Measurements from ENCODE around the gene ADAMTS12. TPM values are rescaled to one million over a fixed set of nuclear protein-coding genes. Genes with fewer than 3 reads are reported as not detected.
"Not testable (repeated sequence)": the region's sequence is repeated elsewhere in the genome, so short reads cannot be mapped to it uniquely, and the experiment has no call there.

ADAMTS12 gene
- total RNA-seq, 1 experiment from 2014 or later: 1.2 TPM

DNA sequence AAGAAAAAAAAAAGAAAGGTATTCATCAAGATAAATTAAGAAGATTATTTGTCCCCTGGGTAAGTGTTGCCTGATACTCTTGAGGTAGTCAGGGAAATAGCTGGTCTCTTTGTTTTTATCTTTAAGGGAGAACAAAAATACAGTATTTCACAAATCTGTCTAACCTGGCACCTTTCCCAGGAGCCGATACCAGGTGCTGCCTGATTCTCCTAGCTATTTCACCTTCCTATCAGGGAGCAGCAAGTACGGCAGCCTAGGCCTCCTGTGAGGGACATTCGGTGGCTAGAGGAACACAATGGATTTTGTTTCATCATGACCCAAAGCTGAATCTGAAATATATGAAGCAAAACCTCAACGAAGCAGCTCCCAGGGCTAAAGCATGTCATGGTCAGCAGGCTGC, 365.0 kb downstream of the ADAMTS12 start:
- no peak for DNase-seq
- intact Hi-C loops (cut with micrococcal nuclease; ENCODE audit: unreplicated experiment): no loop called here
- Mint-ChIP-seq H3K4me1 (ENCODE audit: low read depth, unreplicated experiment) (no peaks in the 10 kb centered on the region), H3K36me3 (ENCODE audit: insufficient read depth, unreplicated experiment) (no peaks in the 10 kb centered on the region), H3K27ac (ENCODE audit: unreplicated experiment) (no peak overlapping the region), H3K27me3 (ENCODE audit: unreplicated experiment) (peaks cover 24% of the 10 kb centered on the region), H3K9me3 (ENCODE audit: low read depth, unreplicated experiment) (peaks cover 3% of the 10 kb centered on the region), H3K4me3 (ENCODE audit: low read depth, unreplicated experiment) (no peak overlapping the region)
- TF ChIP-seq, protein P1, sequence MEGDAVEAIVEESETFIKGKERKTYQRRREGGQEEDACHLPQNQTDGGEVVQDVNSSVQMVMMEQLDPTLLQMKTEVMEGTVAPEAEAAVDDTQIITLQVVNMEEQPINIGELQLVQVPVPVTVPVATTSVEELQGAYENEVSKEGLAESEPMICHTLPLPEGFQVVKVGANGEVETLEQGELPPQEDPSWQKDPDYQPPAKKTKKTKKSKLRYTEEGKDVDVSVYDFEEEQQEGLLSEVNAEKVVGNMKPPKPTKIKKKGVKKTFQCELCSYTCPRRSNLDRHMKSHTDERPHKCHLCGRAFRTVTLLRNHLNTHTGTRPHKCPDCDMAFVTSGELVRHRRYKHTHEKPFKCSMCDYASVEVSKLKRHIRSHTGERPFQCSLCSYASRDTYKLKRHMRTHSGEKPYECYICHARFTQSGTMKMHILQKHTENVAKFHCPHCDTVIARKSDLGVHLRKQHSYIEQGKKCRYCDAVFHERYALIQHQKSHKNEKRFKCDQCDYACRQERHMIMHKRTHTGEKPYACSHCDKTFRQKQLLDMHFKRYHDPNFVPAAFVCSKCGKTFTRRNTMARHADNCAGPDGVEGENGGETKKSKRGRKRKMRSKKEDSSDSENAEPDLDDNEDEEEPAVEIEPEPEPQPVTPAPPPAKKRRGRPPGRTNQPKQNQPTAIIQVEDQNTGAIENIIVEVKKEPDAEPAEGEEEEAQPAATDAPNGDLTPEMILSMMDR (IDR thresholded peaks at IDR 0.05; ENCODE audit: unreplicated experiment): no peak
- BruUV-seq (replicated peaks): no TSS peak
- CTCF ChIA-PET: no interaction called here

DNA sequence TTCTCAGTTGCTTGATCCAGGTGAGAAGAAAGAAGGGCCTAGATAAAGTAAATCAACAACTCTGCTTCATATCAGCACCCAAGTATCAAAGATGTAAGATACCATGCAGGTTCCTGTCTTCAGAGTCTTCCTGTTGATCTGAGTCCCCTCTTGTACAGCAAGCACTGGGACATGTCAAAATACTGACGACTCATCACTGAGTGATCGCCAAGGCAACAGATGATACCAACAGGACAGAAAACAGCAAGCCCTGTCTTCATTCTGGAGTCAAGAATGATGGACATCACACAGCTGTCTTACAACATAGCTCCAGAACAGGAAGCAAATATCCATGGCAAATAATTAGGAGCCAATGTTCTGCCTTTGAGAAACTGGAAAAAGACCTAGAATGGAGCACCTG, 367.3 kb downstream of the ADAMTS12 start:
- Mint-ChIP-seq H3K4me1 (ENCODE audit: low read depth, unreplicated experiment) (no peaks in the 10 kb centered on the region), H3K4me3 (ENCODE audit: low read depth, unreplicated experiment) (no peak overlapping the region), H3K9me3 (ENCODE audit: low read depth, unreplicated experiment) (no peaks in the 10 kb centered on the region), H3K27ac (ENCODE audit: unreplicated experiment) (no peak overlapping the region), H3K27me3 (ENCODE audit: unreplicated experiment) (peaks cover 11% of the 10 kb centered on the region), H3K36me3 (ENCODE audit: insufficient read depth, unreplicated experiment) (no peaks in the 10 kb centered on the region)
- CTCF ChIA-PET: no interaction called here
- intact Hi-C loops (cut with micrococcal nuclease; ENCODE audit: unreplicated experiment): no loop called here
- no TSS peak for BruUV-seq (replicated peaks)
- no peak for DNase-seq
- TF ChIP-seq, protein P1 (IDR thresholded peaks at IDR 0.05; ENCODE audit: unreplicated experiment): no peak

DNA sequence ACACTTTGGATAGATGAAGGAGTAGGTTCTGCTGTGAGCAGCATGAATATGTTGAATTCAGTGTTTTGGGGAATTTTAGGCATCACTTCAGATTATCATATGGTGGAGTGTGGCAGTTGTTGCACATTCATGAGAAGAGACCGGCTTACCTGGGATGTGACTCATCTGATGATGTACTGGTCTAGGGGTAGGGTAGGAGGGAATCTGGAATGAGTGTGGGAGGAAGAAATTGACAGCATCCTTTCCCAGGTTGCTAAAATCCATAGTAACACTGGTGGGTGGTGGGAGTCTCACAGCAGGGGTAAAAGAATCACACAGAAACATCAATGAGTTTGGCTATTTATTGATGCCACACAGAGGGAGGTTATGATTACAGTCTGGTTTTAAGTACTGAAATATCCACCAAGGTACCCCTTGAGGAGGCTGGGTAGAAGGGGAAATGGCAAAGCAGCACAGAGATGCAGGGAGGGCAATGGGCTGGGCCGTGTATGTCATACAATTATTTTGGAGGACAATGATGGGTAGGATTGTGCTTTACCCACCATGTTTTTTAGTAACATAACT, 368.5 kb downstream of the ADAMTS12 start:
- peaks cover 11% of the 10 kb centered on the region for H3K27me3 Mint-ChIP-seq (ENCODE audit: unreplicated experiment)
- H3K27ac Mint-ChIP-seq (ENCODE audit: unreplicated experiment): no peak overlapping the region
- no peaks in the 10 kb centered on the region for H3K9me3 Mint-ChIP-seq (ENCODE audit: low read depth, unreplicated experiment)
- H3K36me3 Mint-ChIP-seq (ENCODE audit: insufficient read depth, unreplicated experiment): no peaks in the 10 kb centered on the region
- no TSS peak for BruUV-seq (replicated peaks)
- intact Hi-C loops (cut with micrococcal nuclease; ENCODE audit: unreplicated experiment): no loop called here
- CTCF ChIA-PET: no interaction called here
- no peaks in the 10 kb centered on the region for H3K4me1 Mint-ChIP-seq (ENCODE audit: low read depth, unreplicated experiment)
- DNase-seq: no peak
- H3K4me3 Mint-ChIP-seq (ENCODE audit: low read depth, unreplicated experiment): no peak overlapping the region
- TF ChIP-seq, protein P1 (IDR thresholded peaks at IDR 0.05; ENCODE audit: unreplicated experiment): no peak

DNA sequence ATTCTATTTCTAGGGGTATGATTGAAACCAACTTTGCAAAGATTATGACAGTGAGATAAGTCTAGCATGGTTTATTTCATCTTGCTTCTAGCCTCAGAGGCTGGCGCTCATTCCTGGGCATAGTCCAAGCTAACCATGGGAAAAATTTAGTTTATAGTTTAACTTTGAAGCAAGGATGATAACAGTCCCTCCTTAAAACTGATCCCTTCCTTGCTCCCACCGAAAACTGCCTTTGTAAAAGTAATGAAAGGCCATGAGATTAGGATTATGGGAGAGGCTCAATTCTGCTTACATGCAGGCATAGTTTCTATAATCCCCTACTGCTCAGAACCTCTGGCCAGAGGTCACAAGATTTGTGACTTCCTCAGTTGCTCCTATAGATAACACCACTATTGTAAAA, 375.4 kb downstream of the ADAMTS12 start:
- Mint-ChIP-seq H3K27ac (ENCODE audit: unreplicated experiment) (no peak overlapping the region), H3K36me3 (ENCODE audit: insufficient read depth, unreplicated experiment) (no peaks in the 10 kb centered on the region), H3K9me3 (ENCODE audit: low read depth, unreplicated experiment) (peaks cover 5% of the 10 kb centered on the region), H3K4me1 (ENCODE audit: low read depth, unreplicated experiment) (no peaks in the 10 kb centered on the region), H3K4me3 (ENCODE audit: low read depth, unreplicated experiment) (no peak overlapping the region), H3K27me3 (ENCODE audit: unreplicated experiment) (no peaks in the 10 kb centered on the region)
- TF ChIP-seq, protein P1 (IDR thresholded peaks at IDR 0.05; ENCODE audit: unreplicated experiment): no peak
- intact Hi-C loops (cut with micrococcal nuclease; ENCODE audit: unreplicated experiment): no loop called here
- CTCF ChIA-PET: no interaction called here
- DNase-seq: no peak
- no TSS peak for BruUV-seq (replicated peaks)

DNA sequence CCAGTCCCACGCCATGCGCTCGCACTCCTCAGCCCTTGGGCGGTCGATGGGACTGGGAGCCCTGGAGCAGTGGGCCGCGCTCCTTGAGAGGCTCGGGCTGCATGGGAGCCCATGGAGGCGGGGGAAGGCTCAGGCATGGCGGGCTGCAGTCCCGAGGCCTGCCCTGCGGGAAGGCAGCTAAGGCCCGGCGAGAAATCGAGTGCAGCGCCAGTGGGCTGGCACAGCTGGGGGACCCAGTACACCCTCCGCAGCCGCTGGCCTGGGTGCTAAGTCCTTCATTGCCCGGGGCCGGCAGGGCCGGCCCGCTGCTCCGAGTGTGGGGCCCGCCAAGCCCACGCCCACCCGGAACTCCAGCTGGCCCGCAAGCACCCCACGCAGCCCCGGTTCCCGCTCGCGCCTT, 376.4 kb downstream of the ADAMTS12 start:
- BruUV-seq (replicated peaks); H3K27ac Mint-ChIP-seq (ENCODE audit: unreplicated experiment); intact Hi-C loops (cut with micrococcal nuclease; ENCODE audit: unreplicated experiment); H3K36me3 Mint-ChIP-seq (ENCODE audit: insufficient read depth, unreplicated experiment); H3K27me3 Mint-ChIP-seq (ENCODE audit: unreplicated experiment); DNase-seq; H3K9me3 Mint-ChIP-seq (ENCODE audit: low read depth, unreplicated experiment); H3K4me3 Mint-ChIP-seq (ENCODE audit: low read depth, unreplicated experiment); H3K4me1 Mint-ChIP-seq (ENCODE audit: low read depth, unreplicated experiment): not testable (repeated sequence)
- CTCF ChIA-PET: interaction anchor here (0.7 kb wide), 1 partner anchor 84 kb away, joined by 3 read pairs; no protein-coding TSS in a partner anchor

All from Calu3 (cell line).